HepG2 (cell line): ENCODE measurements around the gene SGTB. TPM values are rescaled to one million over a fixed set of nuclear protein-coding genes. Genes with fewer than 3 reads are reported as not detected.

ENCODE experiments used
- EED ChIP-seq: sonication (generic); formaldehyde crosslinking; IDR thresholded peaks from 2 replicates; pipeline ENCODE4 v1.5.0; 2020; ENCODE audit warnings: mild to moderate bottlenecking, missing genetic modification reagents
- KDM6A ChIP-seq: IDR thresholded peaks from 2 replicates; pipeline ENCODE4 v1.6.1; 2016; ENCODE audit warnings: low read depth
- SOX6 ChIP-seq, 2 experiments: fragments of 450-650 bp in 1 of 2; sonication (generic) in 1 of 2; formaldehyde crosslinking in 1 of 2; IDR thresholded peaks; 2 replicates each; pipeline versions ENCODE4 v1.4.0 to v1.6.1; 2017 to 2020; ENCODE audit warnings: antibody characterized with exemption in 1 of 2, mild to moderate bottlenecking in 1 of 2, missing genetic modification reagents in 1 of 2
- STAT5B ChIP-seq: sonication (generic); formaldehyde crosslinking; IDR thresholded peaks from 2 replicates; pipeline ENCODE4 v1.4.0; 2020; ENCODE audit warnings: missing genetic modification reagents
- ZNF503 ChIP-seq: sonication (generic); formaldehyde crosslinking; IDR thresholded peaks from 2 replicates; pipeline ENCODE4 v1.4.0; 2020; ENCODE audit warnings: missing genetic modification reagents
- ZNF609 ChIP-seq: sonication (generic); formaldehyde crosslinking; IDR thresholded peaks from 2 replicates; pipeline ENCODE4 v1.4.0; 2020; ENCODE audit warnings: mild to moderate bottlenecking, missing genetic modification reagents, borderline replicate concordance
- ZNF644 ChIP-seq: IDR thresholded peaks from 2 replicates; pipeline ENCODE4 v1.6.1; 2016; ENCODE audit warnings: low read depth
- ZNF770 ChIP-seq: sonication (generic); formaldehyde crosslinking; IDR thresholded peaks from 2 replicates; pipeline ENCODE4 v1.5.0; 2020; ENCODE audit warnings: mild to moderate bottlenecking, missing genetic modification reagents
- ZSCAN31 ChIP-seq: sonication (generic); formaldehyde crosslinking; IDR thresholded peaks from 2 replicates; pipeline ENCODE4 v1.5.0; 2020; ENCODE audit warnings: low read depth, mild to moderate bottlenecking, missing genetic modification reagents
- polyA plus RNA-seq, 8 experiments: library from polyadenylated mRNA; depleted of rRNA in 3 of 8; stranded (reverse) in 7 of 8; unstranded in 1 of 8; fragments of >200 nt; fragmentation: Illumina TruSeq in 4 of 8; extraction: Trizol in 4 of 8; gene quantifications; 2 replicates each; pipeline versions ENCODE4 v1.2.1 to v1.2.3, GENCODE V29; 2011 to 2016; ENCODE audit warnings: low read depth in 4 of 8, missing spikeins in 1 of 8, mixed read lengths in 1 of 8; ENCODE audit not compliant: insufficient read depth in 1 of 8
- total RNA-seq, 5 experiments: library from RNA; depleted of rRNA; stranded (reverse); fragments of >200 nt; fragmentation: Illumina TruSeq; extraction: Trizol; gene quantifications; 2 replicates each; pipeline ENCODE4 v1.2.3, GENCODE V29; 2016; ENCODE audit warnings: low read depth in 1 of 5

The SGTB gene
- total and polyA plus RNA-seq, 2 of the 13 experiments (the other 11 are each of a cell fraction or from before 2014, with no cell fraction given): 5.2 to 11.2 TPM

- TF ChIP-seq ZNF609 (CRISPR knock-in tag) (peak; percentile 61; the same call in 1 of the 2 replicates), ZNF644 (CRISPR knock-in tag) (peak; percentile 58; the same call in 1 of the 2 replicates), SOX6 (IDR thresholded peaks at IDR 0.05) (no peak), SOX6 (CRISPR knock-in tag; IDR thresholded peaks at IDR 0.05) (peak; percentile 81), STAT5B (CRISPR knock-in tag) (no peak), ZNF503 (no peak), ZNF770 (CRISPR knock-in tag) (peak; percentile 97), ZSCAN31 (no peak), EED (no peak), KDM6A (CRISPR knock-in tag) (peak; percentile 73)
These were observed 70.8 kb downstream of the SGTB start (continued) for GRCh38 chr5:65651144-65651543.
